DND-41 (cell line): ENCODE data around the gene MED29.

Experiments used
- ATAC-seq: fragments of 200-7000 bp; cut with Tn5 transposase; 3 replicates; pipeline ENCODE4 v1.9.1; 2021; ENCODE audit warnings: low read depth; ENCODE audit not compliant: insufficient read depth
- DNase-seq: peaks from one replicate; pipeline ENCODE4 v3.0.0-alpha.2; 2020
- H2AFZ ChIP-seq: 2 replicates; pipeline ENCODE4 v1.6.0; 2012; ENCODE audit warnings: low read depth, low read length
- H3K27ac ChIP-seq: 2 replicates; pipeline ENCODE4 v1.5.1; 2012; ENCODE audit warnings: low read length, inconsistent platforms
- H3K27me3 ChIP-seq: fragments of 200-600 bp; sonication (generic); 2 replicates; pipeline ENCODE4 v1.6.0; 2012; ENCODE audit warnings: low read length, mild to moderate bottlenecking, inconsistent platforms; ENCODE audit not compliant: insufficient read depth, poor library complexity
- H3K36me3 ChIP-seq: 2 replicates; pipeline ENCODE4 v1.5.1; 2012; ENCODE audit warnings: low read length, inconsistent platforms; ENCODE audit not compliant: insufficient read depth
- H3K4me1 ChIP-seq: 2 replicates; pipeline ENCODE4 v1.5.1; 2012; ENCODE audit warnings: mild to moderate bottlenecking, low read length; ENCODE audit not compliant: insufficient read depth
- H3K4me2 ChIP-seq: 2 replicates; pipeline ENCODE4 v1.6.0; 2012; ENCODE audit warnings: mild to moderate bottlenecking, moderate library complexity, low read length, inconsistent platforms; ENCODE audit not compliant: insufficient read depth
- H3K4me3 ChIP-seq, 2 experiments: fragments of 200-600 bp in 1 of 2; shearing (Covaris generic) in 1 of 2; 2 replicates each; pipeline ENCODE4 v1.5.1; 2012 to 2016; ENCODE audit warnings: inconsistent platforms in 2 of 2, low read length in 2 of 2, mild to moderate bottlenecking in 2 of 2, low read depth in 1 of 2, moderate library complexity in 1 of 2
- H3K79me2 ChIP-seq: 2 replicates; pipeline ENCODE4 v1.6.0; 2012; ENCODE audit warnings: low read length, inconsistent platforms; ENCODE audit not compliant: insufficient read depth
- H3K9ac ChIP-seq: 2 replicates; pipeline ENCODE4 v1.6.0; 2012; ENCODE audit warnings: low read depth, mild to moderate bottlenecking, inconsistent platforms, low read length, moderate library complexity
- H3K9me3 ChIP-seq: 2 replicates; pipeline ENCODE4 v1.5.1; 2012; ENCODE audit warnings: low read length, moderate library complexity, mild to moderate bottlenecking, inconsistent platforms; ENCODE audit not compliant: insufficient read depth, severe bottlenecking
- H4K20me1 ChIP-seq: 2 replicates; pipeline ENCODE4 v1.6.0; 2012; ENCODE audit warnings: low read length; ENCODE audit not compliant: insufficient read depth
- CTCF ChIP-seq: IDR thresholded peaks from 2 replicates; pipeline ENCODE4 v1.5.1; 2012; ENCODE audit warnings: borderline replicate concordance, low read length, moderate library complexity, mild to moderate bottlenecking; ENCODE audit not compliant: poor library complexity, severe bottlenecking; ENCODE audit errors: extremely low read depth
- EZH2 ChIP-seq: IDR thresholded peaks from 3 replicates; pipeline ENCODE4 v1.6.1; 2012; ENCODE audit warnings: borderline replicate concordance, low read depth, mild to moderate bottlenecking, moderate library complexity, low read length, inconsistent platforms; ENCODE audit not compliant: severe bottlenecking

Gene MED29

GRCh38 chr19:39420769-39421168, 29.6 kb downstream of the MED29 start:
- Histone ChIP-seq H3K4me1 (no peaks in the 10 kb centered on the region), H4K20me1 (peaks cover 17% of the 10 kb centered on the region), H3K36me3 (peaks cover 61% of the 10 kb centered on the region), H3K27me3 (no peaks in the 10 kb centered on the region), H3K4me2 (no peak overlapping the region), H3K9ac (no peak overlapping the region), H3K27ac (no peak overlapping the region), H3K4me3 (no peak overlapping the region), H2AFZ (no peak overlapping the region), H3K79me2 (peaks cover 3% of the 10 kb centered on the region; the same call in 1 of the 2 replicates), H3K9me3 (no peaks in the 10 kb centered on the region)
- DNase-seq (no peak), ATAC-seq (no peak)
- TF ChIP-seq EZH2: no peak
- TF ChIP-seq CTCF: no peak

GRCh38 chr19:39422020-39422419, 30.8 kb downstream of the MED29 start:
- TF ChIP-seq CTCF (no peak), EZH2 (no peak)
- H3K27me3 ChIP-seq: no peaks in the 10 kb centered on the region
- no peaks in the 10 kb centered on the region for H3K9me3 ChIP-seq
- no peak overlapping the region for H3K27ac ChIP-seq
- H3K4me2 ChIP-seq: no peak overlapping the region
- H3K4me1 ChIP-seq: no peaks in the 10 kb centered on the region
- H3K79me2 ChIP-seq: no peaks in the 10 kb centered on the region
- no peak overlapping the region for H3K4me3 ChIP-seq
- H3K9ac ChIP-seq: no peak overlapping the region
- H4K20me1 ChIP-seq: peaks cover 13% of the 10 kb centered on the region
- H2AFZ ChIP-seq: no peak overlapping the region
- H3K36me3 ChIP-seq: peaks cover 49% of the 10 kb centered on the region
- no peak for DNase-seq
- no peak for ATAC-seq

DNA sequence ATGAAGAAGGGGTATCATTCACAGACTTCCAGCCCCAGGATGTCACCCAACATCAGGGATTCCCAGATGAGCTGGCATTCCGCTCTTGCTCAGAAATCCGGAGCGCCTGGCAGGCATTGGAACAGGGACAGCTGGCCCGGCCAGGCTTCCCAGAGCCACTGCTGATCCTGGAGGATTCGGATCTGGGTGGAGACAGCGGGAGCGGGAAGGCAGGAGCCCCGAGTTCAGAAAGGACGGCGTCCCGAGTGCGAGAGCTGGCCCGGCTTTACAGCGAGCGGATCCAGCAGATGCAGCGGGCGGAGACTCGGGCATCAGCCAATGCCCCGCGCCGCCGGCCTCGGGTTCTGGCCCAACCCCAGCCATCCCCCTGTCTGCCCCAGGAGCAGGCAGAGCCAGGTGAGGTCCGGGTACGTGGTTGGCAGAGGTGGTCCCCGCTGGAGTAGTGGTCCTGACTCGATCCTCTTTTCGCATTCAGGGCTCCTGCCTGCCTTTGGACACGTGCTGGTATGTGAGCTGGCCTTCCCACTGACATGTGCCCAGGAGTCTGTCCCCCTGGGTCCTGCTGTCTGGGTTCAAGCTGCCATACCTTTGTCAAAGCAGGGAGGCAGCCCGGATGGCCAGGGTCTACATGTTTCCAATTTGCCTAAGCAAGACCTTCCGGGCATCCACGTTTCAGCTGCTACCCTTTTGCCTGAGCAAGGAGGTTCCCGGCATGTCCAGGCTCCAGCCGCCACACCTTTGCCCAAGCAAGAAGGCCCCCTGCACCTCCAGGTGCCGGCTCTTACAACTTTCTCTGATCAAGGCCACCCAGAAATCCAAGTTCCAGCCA, 32.3 kb downstream of the MED29 start:
- H3K27me3 ChIP-seq: no peaks in the 10 kb centered on the region
- H3K9me3 ChIP-seq: no peaks in the 10 kb centered on the region
- peaks cover 42% of the 10 kb centered on the region for H3K36me3 ChIP-seq
- no peak for DNase-seq
- no peak overlapping the region for H3K4me3 ChIP-seq
- no peak overlapping the region for H3K9ac ChIP-seq
- H3K4me1 ChIP-seq: no peaks in the 10 kb centered on the region
- TF ChIP-seq CTCF (no peak), EZH2 (no peak)
- H2AFZ ChIP-seq: no peak overlapping the region
- peaks cover 13% of the 10 kb centered on the region for H4K20me1 ChIP-seq
- no peak overlapping the region for H3K4me2 ChIP-seq
- no peak for ATAC-seq
- H3K27ac ChIP-seq: no peak overlapping the region
- no peaks in the 10 kb centered on the region for H3K79me2 ChIP-seq
